ENCODE measurements around the gene EPHB2. TPM values are rescaled to one million over a fixed set of nuclear protein-coding genes. Genes with fewer than 3 reads are reported as not detected.

The EPHB2 gene
- polyA plus RNA-seq, 1 donor from 2014 or later, result 22.8 TPM

DNA sequence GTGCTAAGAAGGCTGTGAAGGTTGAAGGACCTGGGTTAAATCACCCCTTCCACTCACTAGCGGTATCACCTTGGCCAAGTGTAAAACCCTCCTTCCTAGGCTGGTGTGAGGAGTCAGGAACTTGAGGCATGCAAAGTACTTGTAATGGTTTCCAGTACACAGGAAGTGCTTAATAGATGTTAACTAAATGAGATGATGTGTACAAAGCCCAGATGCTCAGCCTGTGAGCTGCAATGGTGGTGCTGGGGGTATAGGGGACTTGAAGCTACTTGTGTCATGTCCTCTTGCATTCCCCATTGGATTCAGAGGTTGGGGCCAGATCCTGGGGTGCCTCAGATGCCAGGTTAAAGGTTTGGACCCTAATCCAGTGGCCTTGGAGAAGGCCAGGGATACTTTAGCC lies 75.5 kb downstream of the EPHB2 start:
- no peaks in the 10 kb centered on the region for H4K20me1 ChIP-seq (ENCODE audit: insufficient read depth)
- H3K27ac ChIP-seq (ENCODE audit: low read length), result no peak overlapping the region
- no peaks in the 10 kb centered on the region for H3K9me2 ChIP-seq (ENCODE audit: insufficient read depth, low read length)
- no peak overlapping the region for H3K9ac ChIP-seq (ENCODE audit: low read length)
- H2AFZ ChIP-seq (ENCODE audit: low read depth, low read length), result no peak overlapping the region
- no peaks in the 10 kb centered on the region for H3K9me3 ChIP-seq (ENCODE audit: low read length)
- H3F3A ChIP-seq (ENCODE audit: insufficient read depth, low read length, poor library complexity, severe bottlenecking), result no peaks in the 10 kb centered on the region
- no peaks in the 10 kb centered on the region for H3K27me3 ChIP-seq (ENCODE audit: insufficient read depth, low read depth, low read length)
- H3K36me3 ChIP-seq (ENCODE audit: insufficient read depth, low read length), result no peaks in the 10 kb centered on the region
- H3K79me2 ChIP-seq (replicated peaks; ENCODE audit: insufficient read depth, low read length), result no peaks in the 10 kb centered on the region
- no peak for TF ChIP-seq TAF1 (IDR thresholded peaks at IDR 0.05; ENCODE audit: low read depth)
- TF ChIP-seq POLR2AphosphoS5 (IDR thresholded peaks at IDR 0.05), result no peak
- H3K4me3 ChIP-seq (ENCODE audit: low read length), result no peak overlapping the region
- H3K4me2 ChIP-seq (ENCODE audit: low read length), result no peak overlapping the region

- TF ChIP-seq RAD21 (conservative IDR thresholded peaks at IDR 0.05) (no peak), POLR2AphosphoS5 (IDR thresholded peaks at IDR 0.05) (no peak)
- Histone ChIP-seq H3K4me2 (ENCODE audit: low read length) (no peak overlapping the region), H3K4me3 (ENCODE audit: low read length) (no peak overlapping the region), H3K27ac (ENCODE audit: low read length) (no peak overlapping the region), H3K9ac (ENCODE audit: low read length) (no peak overlapping the region), H3K79me2 (replicated peaks; ENCODE audit: insufficient read depth, low read length) (no peaks in the 10 kb centered on the region), H3K36me3 (ENCODE audit: insufficient read depth, low read length) (no peaks in the 10 kb centered on the region), H2AFZ (ENCODE audit: low read depth, low read length) (no peak overlapping the region), H3K27me3 (ENCODE audit: insufficient read depth, low read depth, low read length) (no peaks in the 10 kb centered on the region), H3K9me2 (ENCODE audit: insufficient read depth, low read length) (no peaks in the 10 kb centered on the region), H4K20me1 (ENCODE audit: insufficient read depth) (no peaks in the 10 kb centered on the region), H3F3A (ENCODE audit: insufficient read depth, low read length, poor library complexity, severe bottlenecking) (no peaks in the 10 kb centered on the region), H3K9me3 (ENCODE audit: low read length) (no peaks in the 10 kb centered on the region)
Measured at GRCh38 chr1:22786719-22787489, 76.3 kb downstream of the EPHB2 start.

DNA sequence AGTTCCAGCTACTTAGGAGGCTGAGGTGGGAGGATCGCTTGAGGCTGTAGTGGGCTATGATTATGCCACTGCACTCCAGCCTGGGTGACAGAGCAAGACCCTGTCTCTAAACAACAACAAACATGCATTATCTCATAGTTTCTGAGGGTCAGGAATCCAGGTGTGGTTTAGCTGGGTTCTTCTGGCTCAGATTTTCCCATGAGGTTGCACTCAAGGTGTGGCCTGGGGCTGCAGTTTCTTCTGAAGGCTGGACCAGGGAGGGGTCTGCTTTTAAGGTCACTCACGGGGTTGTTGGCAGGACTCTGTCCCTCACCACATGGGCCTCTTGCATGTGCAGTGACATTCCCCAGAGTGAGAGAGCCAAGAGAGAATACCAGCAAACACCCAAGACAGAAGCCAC lies 77.0 kb downstream of the EPHB2 start:
- TF ChIP-seq REST (IDR thresholded peaks at IDR 0.05; ENCODE audit: borderline replicate concordance) (no peak), MXI1 (conservative IDR thresholded peaks at IDR 0.05; ENCODE audit: poor library complexity, severe bottlenecking) (no peak), POLR2AphosphoS5 (IDR thresholded peaks at IDR 0.05) (no peak), EZH2 (IDR thresholded peaks at IDR 0.05; ENCODE audit: borderline replicate concordance, insufficient read depth, low read length, poor library complexity, severe bottlenecking) (no peak), RAD21 (conservative IDR thresholded peaks at IDR 0.05) (no peak), SMC3 (conservative IDR thresholded peaks at IDR 0.05; ENCODE audit: poor library complexity) (no peak), EP300 (conservative IDR thresholded peaks at IDR 0.05; ENCODE audit: poor library complexity, severe bottlenecking) (no peak), TAF1 (IDR thresholded peaks at IDR 0.05; ENCODE audit: low read depth) (no peak)
- TF ChIP-seq, protein P1, sequence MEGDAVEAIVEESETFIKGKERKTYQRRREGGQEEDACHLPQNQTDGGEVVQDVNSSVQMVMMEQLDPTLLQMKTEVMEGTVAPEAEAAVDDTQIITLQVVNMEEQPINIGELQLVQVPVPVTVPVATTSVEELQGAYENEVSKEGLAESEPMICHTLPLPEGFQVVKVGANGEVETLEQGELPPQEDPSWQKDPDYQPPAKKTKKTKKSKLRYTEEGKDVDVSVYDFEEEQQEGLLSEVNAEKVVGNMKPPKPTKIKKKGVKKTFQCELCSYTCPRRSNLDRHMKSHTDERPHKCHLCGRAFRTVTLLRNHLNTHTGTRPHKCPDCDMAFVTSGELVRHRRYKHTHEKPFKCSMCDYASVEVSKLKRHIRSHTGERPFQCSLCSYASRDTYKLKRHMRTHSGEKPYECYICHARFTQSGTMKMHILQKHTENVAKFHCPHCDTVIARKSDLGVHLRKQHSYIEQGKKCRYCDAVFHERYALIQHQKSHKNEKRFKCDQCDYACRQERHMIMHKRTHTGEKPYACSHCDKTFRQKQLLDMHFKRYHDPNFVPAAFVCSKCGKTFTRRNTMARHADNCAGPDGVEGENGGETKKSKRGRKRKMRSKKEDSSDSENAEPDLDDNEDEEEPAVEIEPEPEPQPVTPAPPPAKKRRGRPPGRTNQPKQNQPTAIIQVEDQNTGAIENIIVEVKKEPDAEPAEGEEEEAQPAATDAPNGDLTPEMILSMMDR (IDR thresholded peaks at IDR 0.05; ENCODE audit: poor library complexity, severe bottlenecking), result no peak
- H3K4me3 ChIP-seq (ENCODE audit: low read length), result no peak overlapping the region

More for the DNA sequence above, 77.0 kb downstream of the EPHB2 start:
- no peaks in the 10 kb centered on the region for H3K27me3 ChIP-seq (ENCODE audit: insufficient read depth, low read depth, low read length)
- no peaks in the 10 kb centered on the region for H3F3A ChIP-seq (ENCODE audit: insufficient read depth, low read length, poor library complexity, severe bottlenecking)
- no peak overlapping the region for H3K9ac ChIP-seq (ENCODE audit: low read length)
- no peak overlapping the region for H3K27ac ChIP-seq (ENCODE audit: low read length)
- H3K79me2 ChIP-seq (replicated peaks; ENCODE audit: insufficient read depth, low read length), result no peaks in the 10 kb centered on the region
- no peaks in the 10 kb centered on the region for H3K9me2 ChIP-seq (ENCODE audit: insufficient read depth, low read length)
- no peaks in the 10 kb centered on the region for H3K9me3 ChIP-seq (ENCODE audit: low read length)
- no peaks in the 10 kb centered on the region for H3K36me3 ChIP-seq (ENCODE audit: insufficient read depth, low read length)
- no peak overlapping the region for H3K4me2 ChIP-seq (ENCODE audit: low read length)
- no peak overlapping the region for H2AFZ ChIP-seq (ENCODE audit: low read depth, low read length)
- H4K20me1 ChIP-seq (ENCODE audit: insufficient read depth), result no peaks in the 10 kb centered on the region
